ENCODE data around the gene TCP1. TPM values are rescaled to one million over a fixed set of nuclear protein-coding genes. Genes with fewer than 3 reads are reported as not detected.
"Not testable (repeated sequence)": the region's sequence is repeated elsewhere in the genome, so short reads cannot be mapped to it uniquely, and the experiment has no call there.

The TCP1 gene
- total RNA-seq, 1 donor = 203 TPM

DNA sequence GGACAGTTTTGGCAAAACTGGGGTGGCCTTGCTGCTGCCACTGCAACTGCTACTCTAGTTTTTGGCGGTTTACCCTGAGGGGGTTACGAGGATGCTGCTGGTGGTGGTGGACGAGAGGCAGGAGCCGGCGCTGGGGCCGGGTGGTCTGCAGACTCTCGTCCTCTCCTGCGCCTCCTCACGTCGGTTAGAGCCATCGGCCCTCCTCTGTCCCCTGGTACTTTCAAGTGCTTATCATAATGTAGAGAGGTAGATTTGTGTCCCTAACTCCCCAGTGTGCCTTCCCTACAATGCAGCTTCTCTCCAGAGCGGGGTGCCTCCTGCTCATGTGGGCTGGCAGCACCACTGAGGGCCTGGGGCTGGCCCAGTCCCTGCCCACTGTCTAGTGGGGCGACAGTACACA lies 36.6 kb upstream of the TCP1 start:
- no peak for DNase-seq (ENCODE audit: low read depth)
- TF ChIP-seq, protein P1, sequence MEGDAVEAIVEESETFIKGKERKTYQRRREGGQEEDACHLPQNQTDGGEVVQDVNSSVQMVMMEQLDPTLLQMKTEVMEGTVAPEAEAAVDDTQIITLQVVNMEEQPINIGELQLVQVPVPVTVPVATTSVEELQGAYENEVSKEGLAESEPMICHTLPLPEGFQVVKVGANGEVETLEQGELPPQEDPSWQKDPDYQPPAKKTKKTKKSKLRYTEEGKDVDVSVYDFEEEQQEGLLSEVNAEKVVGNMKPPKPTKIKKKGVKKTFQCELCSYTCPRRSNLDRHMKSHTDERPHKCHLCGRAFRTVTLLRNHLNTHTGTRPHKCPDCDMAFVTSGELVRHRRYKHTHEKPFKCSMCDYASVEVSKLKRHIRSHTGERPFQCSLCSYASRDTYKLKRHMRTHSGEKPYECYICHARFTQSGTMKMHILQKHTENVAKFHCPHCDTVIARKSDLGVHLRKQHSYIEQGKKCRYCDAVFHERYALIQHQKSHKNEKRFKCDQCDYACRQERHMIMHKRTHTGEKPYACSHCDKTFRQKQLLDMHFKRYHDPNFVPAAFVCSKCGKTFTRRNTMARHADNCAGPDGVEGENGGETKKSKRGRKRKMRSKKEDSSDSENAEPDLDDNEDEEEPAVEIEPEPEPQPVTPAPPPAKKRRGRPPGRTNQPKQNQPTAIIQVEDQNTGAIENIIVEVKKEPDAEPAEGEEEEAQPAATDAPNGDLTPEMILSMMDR (IDR thresholded peaks at IDR 0.05; ENCODE audit: insufficient read depth, low read length) = no peak
- no peak overlapping the region for H3K4me3 ChIP-seq (ENCODE audit: low read depth, low read length)

DNA sequence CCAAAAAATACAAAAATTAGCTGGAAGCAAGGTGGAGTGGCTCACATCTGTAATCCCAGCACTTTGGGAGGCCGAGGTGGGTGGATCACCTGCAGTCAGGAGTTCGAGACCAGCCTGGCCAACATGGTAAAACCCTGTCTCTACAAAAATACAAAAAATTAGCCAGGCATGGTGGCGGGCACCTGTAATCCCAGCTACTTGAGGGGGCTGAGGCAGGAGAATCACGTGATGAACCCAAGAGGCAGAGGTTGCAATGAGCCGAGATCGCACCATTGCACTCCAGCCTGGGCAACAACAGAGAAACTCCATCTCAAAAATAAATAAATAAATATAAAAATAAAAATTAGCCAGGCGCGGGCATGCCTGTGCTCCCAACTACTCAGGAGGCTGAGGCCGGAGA lies 35.3 kb upstream of the TCP1 start:
- DNase-seq (ENCODE audit: low read depth); H3K4me3 ChIP-seq (ENCODE audit: low read depth, low read length): not testable (repeated sequence)

DNA sequence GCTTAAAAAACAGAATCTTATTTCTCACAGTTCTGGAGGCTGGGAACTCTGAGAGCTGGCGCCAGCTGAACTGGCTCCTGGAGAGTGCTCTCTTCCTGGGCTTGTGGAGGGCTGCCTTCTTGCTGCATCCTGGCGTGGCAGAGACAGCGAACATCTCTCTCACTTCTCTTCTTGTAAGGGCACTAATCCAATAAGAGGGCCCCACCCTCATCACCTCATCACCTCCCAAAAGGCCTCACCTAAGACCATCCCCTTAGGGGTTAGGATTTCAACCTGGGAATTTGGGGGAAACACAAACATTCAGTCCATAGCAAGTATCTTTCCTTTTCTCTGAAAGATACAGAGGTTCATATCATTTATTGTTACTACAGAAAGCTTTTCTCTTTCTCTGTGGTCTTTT lies 34.6 kb upstream of the TCP1 start:
- TF ChIP-seq, protein P1 (IDR thresholded peaks at IDR 0.05; ENCODE audit: insufficient read depth, low read length) = no peak
- DNase-seq (ENCODE audit: low read depth) = no peak

DNA sequence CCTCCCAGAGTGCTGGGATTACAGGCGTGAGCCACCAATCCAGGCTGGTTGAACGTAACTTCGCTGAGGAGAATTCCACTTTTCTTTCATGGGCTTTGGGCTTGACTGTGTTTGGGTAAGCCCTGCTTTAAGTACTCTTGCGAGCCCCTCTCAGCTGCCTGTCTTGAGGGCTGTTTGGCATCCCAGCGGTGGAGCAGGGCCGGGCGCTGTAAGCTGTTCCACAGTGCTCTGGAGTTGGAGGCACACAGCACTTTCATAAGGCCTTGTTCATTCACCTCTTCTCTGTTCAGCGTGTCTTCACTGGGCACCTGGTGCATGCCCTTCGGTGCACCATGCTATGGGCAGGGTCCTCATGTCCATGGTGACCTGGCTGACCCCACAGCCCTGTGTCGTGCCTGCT lies 32.3 kb upstream of the TCP1 start:
- H3K4me3 ChIP-seq (ENCODE audit: low read depth, low read length) = no peak overlapping the region
- no peak for DNase-seq (ENCODE audit: low read depth)
- TF ChIP-seq, protein P1 (IDR thresholded peaks at IDR 0.05; ENCODE audit: insufficient read depth, low read length) = no peak

More for the DNA sequence above, 34.6 kb upstream of the TCP1 start:
- H3K4me3 ChIP-seq (ENCODE audit: low read depth, low read length) = no peak overlapping the region

DNA sequence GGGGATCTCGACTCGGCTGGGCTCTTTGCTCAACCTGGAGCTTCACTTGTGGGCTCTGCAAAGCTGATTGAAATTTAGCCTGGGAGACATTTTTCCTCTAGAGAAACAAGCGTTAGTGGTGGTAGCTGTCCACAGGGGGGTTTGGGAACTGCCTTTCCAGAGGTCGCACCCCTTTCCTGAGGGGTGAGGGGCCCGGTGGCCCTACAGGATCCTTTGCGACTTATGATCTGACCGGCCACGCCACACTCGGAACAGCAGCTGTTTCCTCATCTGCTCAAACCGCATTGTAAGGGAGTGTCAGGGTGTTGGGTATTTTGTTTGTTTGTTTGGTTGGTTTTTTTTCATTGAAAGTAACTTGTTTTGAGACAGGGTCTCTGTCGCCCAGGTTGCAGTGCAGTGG lies 31.7 kb upstream of the TCP1 start:
- no peak for DNase-seq (ENCODE audit: low read depth)
- TF ChIP-seq, protein P1 (IDR thresholded peaks at IDR 0.05; ENCODE audit: insufficient read depth, low read length) = no peak
- H3K4me3 ChIP-seq (ENCODE audit: low read depth, low read length) = no peak overlapping the region

DNA sequence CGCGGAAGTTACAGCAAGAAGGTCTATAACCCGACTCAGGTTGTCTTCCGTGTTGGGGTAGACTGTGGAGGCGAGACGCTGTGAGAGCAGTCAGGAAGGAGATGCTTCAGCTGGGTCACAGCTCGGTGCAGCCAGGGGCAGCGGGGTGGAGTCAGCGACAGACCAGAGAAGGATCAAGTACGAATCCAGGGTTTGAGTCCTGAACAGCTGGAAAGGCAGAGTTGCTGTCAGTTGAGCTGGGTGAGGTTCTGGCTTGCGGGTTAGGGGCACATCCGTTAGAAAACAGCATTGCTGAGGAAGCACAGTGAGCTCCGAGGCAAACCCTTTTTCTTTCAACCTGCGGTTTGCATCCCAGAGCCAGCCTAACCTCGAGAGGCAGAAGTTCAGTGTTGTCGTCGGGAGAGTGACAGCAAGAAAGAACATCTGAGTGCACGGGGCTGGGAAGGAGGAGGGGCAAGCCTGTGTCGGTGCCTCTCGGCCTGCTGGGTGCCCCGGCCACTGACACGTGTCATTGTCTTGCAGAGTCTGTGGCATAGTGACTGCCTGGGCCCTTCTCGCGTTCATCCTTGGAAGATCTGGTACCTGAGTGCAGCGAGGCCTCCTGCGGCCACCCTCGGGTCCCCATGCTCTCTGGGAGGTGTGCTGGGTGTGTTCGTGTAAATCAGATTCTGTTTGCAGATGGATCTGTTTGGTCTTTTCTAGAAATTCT lies 30.7 kb upstream of the TCP1 start:
- no peak overlapping the region for H3K4me3 ChIP-seq (ENCODE audit: low read depth, low read length)

DNA sequence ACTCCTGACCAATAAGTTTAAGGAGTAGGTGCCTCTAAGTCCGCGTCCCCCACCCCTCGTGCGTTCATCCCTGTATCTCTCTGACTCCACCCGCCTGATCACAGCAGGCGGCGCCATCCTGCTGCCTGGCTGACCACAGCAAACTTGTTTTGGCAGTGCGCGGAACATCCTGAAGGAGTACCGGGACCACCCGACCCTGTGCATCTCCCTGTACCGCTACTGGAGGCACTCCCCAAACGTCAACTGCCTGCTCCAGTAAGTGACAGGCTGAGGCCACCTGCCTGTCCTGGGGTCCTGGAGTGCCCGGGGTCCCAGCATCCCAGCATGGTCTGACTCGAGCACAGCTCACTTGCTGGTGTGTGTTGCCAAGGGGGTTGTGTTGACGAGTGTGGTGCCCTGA lies 29.7 kb upstream of the TCP1 start:
- no peak overlapping the region for H3K4me3 ChIP-seq (ENCODE audit: low read depth, low read length)
- DNase-seq (ENCODE audit: low read depth) = no peak
- TF ChIP-seq, protein P1 (IDR thresholded peaks at IDR 0.05; ENCODE audit: insufficient read depth, low read length) = no peak

More for the DNA sequence above, 30.7 kb upstream of the TCP1 start:
- TF ChIP-seq, protein P1 (IDR thresholded peaks at IDR 0.05; ENCODE audit: insufficient read depth, low read length) = no peak
- no peak for DNase-seq (ENCODE audit: low read depth)
